ENCODE measurements around the gene CLDND2.

DNA sequence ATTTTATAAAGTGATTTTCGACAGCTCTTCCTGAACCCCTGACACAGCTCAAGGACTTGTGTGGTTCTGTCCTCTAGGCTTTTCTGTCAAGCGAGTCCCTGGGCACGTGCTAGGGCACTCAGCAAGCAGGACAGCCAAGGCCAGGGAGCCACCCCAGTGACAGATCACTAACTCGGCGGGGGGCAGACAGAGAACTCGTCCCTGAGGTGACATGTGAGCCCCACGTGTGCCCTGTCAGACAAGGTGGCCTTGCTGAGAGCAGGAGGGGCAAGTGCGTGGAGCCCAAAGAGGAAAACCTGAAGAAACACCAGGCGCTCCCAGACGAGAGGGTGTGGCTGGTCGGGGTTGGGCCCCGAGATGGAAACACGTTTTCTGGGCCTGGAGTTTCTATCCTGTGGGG is 7.6 kb downstream of the CLDND2 start:
- TF ChIP-seq, protein P1, sequence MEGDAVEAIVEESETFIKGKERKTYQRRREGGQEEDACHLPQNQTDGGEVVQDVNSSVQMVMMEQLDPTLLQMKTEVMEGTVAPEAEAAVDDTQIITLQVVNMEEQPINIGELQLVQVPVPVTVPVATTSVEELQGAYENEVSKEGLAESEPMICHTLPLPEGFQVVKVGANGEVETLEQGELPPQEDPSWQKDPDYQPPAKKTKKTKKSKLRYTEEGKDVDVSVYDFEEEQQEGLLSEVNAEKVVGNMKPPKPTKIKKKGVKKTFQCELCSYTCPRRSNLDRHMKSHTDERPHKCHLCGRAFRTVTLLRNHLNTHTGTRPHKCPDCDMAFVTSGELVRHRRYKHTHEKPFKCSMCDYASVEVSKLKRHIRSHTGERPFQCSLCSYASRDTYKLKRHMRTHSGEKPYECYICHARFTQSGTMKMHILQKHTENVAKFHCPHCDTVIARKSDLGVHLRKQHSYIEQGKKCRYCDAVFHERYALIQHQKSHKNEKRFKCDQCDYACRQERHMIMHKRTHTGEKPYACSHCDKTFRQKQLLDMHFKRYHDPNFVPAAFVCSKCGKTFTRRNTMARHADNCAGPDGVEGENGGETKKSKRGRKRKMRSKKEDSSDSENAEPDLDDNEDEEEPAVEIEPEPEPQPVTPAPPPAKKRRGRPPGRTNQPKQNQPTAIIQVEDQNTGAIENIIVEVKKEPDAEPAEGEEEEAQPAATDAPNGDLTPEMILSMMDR (IDR thresholded peaks at IDR 0.05): no peak
- no peak for TF ChIP-seq EZH2 (IDR thresholded peaks at IDR 0.05)

All from neural progenitor cell (in vitro differentiated cells).